ENCODE data around the gene TSPAN5. TPM values are rescaled to one million over a fixed set of nuclear protein-coding genes. Genes with fewer than 3 reads are reported as not detected.

TSPAN5 gene
- total RNA-seq, 1 donor = 2.9 TPM

DNA sequence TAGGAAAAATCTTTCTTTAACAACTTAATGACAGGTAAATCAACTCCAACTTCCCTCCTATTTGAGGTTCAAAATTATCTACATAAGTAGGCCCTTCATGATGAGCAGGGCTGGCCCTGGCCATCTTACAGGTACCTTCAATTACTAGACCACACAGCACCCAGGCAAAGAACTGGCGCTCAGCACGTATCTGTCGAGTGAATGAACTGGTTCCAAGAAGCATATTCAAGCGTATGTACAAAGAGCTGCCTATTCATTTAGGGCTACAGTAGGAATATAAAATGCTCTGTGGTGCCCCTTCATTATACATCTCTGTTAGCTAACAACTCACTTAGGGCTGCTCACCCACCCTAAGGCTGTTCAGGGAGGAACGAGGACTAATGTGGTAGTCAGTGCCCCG is 48.0 kb downstream of the TSPAN5 start:
- no peaks in the 10 kb centered on the region for H3K27me3 ChIP-seq (ENCODE audit: insufficient read depth, low read length)

DNA sequence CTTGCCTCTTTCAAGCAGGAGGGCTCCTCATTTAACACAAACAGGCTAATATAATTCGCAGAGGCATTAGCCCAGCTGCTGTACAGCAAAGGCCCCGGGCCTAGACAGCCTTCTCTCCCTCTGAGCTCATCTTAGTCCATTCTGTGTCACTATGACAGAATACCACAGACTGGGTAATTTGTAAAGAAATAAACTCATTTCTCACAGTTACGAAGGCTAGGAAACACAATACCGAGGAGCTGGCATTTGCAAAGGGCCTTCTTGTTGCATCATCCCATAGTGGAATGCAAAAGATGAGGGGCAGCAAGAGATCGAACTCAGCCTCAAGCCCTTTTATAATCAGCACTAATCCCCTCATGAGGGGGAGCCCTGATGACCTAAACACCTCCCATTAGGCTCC is 48.5 kb downstream of the TSPAN5 start:
- Histone ChIP-seq H3K27me3 (ENCODE audit: insufficient read depth, low read length) (no peaks in the 10 kb centered on the region), H3K9me3 (ENCODE audit: low read depth, low read length) (no peaks in the 10 kb centered on the region), H3K4me3 (ENCODE audit: low read length) (no peak overlapping the region), H3K4me1 (ENCODE audit: insufficient read depth, low read length) (peaks cover 6% of the 10 kb centered on the region)

More for the DNA sequence above, 48.0 kb downstream of the TSPAN5 start:
- no peak overlapping the region for H3K4me3 ChIP-seq (ENCODE audit: low read length)
- H3K9me3 ChIP-seq (ENCODE audit: low read depth, low read length) = no peaks in the 10 kb centered on the region
- H3K4me1 ChIP-seq (ENCODE audit: insufficient read depth, low read length) = peaks cover 6% of the 10 kb centered on the region

DNA sequence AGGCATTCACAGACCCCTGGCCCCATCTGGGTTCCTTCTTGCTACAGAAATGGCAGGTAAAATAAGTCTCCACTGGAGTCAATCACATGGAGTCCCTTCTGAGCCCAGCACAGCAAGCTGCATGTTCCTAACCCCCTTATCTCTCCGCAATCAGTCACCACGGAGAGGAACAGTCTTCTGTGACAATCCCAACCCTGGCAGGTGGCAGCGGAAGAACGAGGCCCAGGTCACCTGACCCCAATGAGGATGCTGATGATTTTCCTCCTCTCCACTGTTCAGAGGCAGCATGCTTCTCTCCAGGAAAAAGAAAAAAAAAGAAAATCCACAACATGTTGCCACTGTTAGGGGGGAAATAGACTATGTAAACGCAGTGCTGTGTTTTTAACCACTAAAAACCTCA is 50.1 kb downstream of the TSPAN5 start:
- no peaks in the 10 kb centered on the region for H3K9me3 ChIP-seq (ENCODE audit: low read depth, low read length)
- no peak overlapping the region for H3K4me3 ChIP-seq (ENCODE audit: low read length)
- no peaks in the 10 kb centered on the region for H3K27me3 ChIP-seq (ENCODE audit: insufficient read depth, low read length)
- H3K4me1 ChIP-seq (ENCODE audit: insufficient read depth, low read length) = peaks cover 6% of the 10 kb centered on the region

DNA sequence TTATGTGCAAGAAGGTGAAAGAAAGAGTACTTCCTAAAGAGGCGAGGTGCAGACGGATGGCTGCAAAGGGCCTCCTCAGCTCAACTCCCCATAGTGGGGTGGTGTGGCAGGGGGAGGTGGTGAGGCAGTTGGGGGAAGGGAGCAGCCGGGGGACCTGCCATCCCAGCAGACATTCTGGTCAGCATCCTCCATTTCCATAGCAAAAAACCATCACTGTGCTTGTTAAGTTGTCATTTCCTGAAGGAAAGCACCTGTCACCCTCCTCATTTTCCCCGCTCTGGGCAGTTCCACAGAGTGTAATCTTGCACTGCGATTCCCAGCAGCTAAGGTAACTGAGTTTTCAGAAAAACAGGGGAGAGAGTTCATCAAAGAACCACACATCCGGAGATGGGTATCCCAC is 51.5 kb downstream of the TSPAN5 start:
- Histone ChIP-seq H3K9me3 (ENCODE audit: low read depth, low read length) (no peaks in the 10 kb centered on the region), H3K4me1 (ENCODE audit: insufficient read depth, low read length) (no peaks in the 10 kb centered on the region), H3K4me3 (ENCODE audit: low read length) (no peak overlapping the region), H3K27me3 (ENCODE audit: insufficient read depth, low read length) (no peaks in the 10 kb centered on the region)

DNA sequence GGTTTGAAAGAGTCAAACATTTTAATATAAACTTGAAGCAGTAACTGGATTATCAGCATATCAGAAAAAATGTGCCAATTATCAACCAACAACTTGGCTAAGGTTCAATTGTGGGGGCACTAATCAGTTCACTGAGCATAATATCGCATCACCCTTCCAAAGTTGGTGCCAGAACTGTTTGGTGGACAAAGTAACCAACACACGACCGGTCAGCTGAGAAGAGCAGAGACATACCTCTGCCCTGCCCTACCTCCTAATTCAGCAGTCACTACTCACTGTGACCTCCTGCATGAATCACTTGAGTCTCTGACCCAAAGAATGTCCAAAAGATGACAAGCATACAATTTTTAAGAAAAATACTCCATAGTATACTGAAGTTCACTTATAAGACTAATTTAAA is 53.2 kb downstream of the TSPAN5 start:
- no peak overlapping the region for H3K4me3 ChIP-seq (ENCODE audit: low read length)
- no peaks in the 10 kb centered on the region for H3K27me3 ChIP-seq (ENCODE audit: insufficient read depth, low read length)
- no peaks in the 10 kb centered on the region for H3K4me1 ChIP-seq (ENCODE audit: insufficient read depth, low read length)
- peaks cover 7% of the 10 kb centered on the region for H3K9me3 ChIP-seq (ENCODE audit: low read depth, low read length)

DNA sequence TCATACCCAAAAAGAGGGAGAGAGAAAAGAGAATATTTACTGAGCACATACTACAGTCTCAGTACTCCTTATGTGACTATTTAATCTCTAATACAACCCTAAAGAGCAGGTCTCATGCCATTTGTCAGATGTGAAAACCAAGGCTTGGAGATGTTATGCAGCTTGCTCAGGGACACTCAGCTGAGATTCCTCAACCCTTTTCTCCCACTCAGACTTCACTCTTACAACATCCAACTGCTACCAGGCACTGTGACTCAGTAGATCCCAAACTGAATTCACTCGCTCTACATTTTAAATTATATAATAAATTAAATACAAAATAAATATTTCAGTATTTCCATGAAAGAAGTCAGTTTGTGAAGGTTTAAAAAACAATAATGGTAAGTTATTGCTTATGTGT is 53.7 kb downstream of the TSPAN5 start:
- no peaks in the 10 kb centered on the region for H3K27me3 ChIP-seq (ENCODE audit: insufficient read depth, low read length)
- H3K4me3 ChIP-seq (ENCODE audit: low read length) = no peak overlapping the region
- peaks cover 8% of the 10 kb centered on the region for H3K9me3 ChIP-seq (ENCODE audit: low read depth, low read length)
- H3K4me1 ChIP-seq (ENCODE audit: insufficient read depth, low read length) = no peaks in the 10 kb centered on the region

DNA sequence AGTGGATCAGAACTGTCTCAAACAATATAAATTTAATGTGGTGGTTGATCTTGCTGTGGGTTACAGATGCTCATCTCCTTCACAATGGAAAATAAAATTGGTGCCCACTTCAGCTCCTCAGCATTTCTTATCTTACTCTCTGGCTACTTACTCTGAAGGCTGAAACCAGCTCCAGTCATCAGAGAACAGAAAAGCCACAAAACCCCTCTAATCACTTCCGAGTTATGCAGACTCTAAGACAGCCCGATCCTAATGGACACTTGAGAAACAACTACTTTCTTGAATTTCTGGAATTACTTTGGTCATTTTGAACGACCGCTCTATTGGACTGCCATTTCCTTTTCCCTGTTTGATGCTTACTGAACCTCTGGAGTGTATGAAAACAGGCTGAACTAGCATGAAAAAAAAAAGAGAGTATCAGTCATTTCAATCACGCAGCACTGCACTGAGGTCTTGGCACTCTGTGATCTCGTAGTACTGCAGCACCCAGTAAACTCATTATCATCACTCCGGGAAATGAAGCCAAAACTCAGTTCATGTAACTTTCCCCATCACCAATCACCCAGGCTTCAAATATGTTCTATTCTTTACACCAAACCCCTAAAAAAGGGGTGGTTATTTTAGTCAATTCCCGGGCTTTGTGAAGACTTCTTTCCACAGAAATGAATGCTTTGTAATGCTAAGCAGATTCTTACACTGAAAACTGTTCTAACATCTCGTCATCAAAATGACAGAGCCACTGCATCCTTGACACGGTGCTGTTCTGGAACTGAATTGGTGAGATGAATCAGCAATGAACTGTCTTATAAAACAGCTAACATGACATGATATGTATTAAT is 54.5 kb downstream of the TSPAN5 start:
- H3K4me1 ChIP-seq (ENCODE audit: insufficient read depth, low read length) = no peaks in the 10 kb centered on the region
- peaks cover 12% of the 10 kb centered on the region for H3K9me3 ChIP-seq (ENCODE audit: low read depth, low read length)
- H3K4me3 ChIP-seq (ENCODE audit: low read length) = no peak overlapping the region
- no peaks in the 10 kb centered on the region for H3K27me3 ChIP-seq (ENCODE audit: insufficient read depth, low read length)

DNA sequence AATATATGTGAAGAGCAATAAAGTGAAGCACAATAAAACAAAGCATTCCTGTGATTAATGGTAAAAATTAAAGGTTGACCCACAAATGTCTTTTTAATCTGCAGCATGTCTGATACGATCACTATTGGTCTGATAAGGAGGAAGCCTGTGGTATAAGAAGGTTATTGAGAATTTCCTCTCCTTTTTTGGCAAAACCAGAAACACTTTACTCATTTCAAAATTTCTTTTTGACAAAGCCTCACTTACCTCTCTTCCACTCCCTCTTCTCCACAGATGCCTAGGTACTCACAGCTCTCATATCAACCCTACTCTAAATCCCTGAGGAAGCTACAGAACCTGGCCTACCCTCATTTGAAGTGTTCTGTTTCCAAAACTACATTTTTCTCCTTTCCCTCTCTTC is 56.1 kb downstream of the TSPAN5 start:
- Histone ChIP-seq H3K4me3 (ENCODE audit: low read length) (no peak overlapping the region), H3K27me3 (ENCODE audit: insufficient read depth, low read length) (no peaks in the 10 kb centered on the region), H3K4me1 (ENCODE audit: insufficient read depth, low read length) (no peaks in the 10 kb centered on the region), H3K9me3 (ENCODE audit: low read depth, low read length) (peaks cover 12% of the 10 kb centered on the region)

DNA sequence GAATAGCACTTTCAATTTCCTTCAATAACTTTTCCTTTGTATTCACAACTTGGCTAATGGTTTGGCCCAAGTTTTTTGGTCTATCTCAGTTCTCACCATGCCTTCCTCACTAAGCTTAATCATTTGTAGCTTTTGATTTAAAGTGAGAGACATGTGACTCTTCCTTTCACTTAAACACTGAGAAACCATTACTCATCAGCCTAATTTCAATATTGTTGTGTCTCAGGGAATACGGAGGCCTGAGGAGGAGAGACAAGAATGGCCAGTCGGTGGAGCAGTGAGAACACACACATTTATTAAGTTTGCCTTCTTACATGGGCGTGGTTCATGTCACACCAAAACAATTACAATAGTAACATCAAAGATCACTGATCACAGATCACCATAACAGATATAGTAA is 56.7 kb downstream of the TSPAN5 start:
- Histone ChIP-seq H3K9me3 (ENCODE audit: low read depth, low read length) (peaks cover 12% of the 10 kb centered on the region), H3K27me3 (ENCODE audit: insufficient read depth, low read length) (no peaks in the 10 kb centered on the region), H3K4me1 (ENCODE audit: insufficient read depth, low read length) (no peaks in the 10 kb centered on the region), H3K4me3 (ENCODE audit: low read length) (no peak overlapping the region)

DNA sequence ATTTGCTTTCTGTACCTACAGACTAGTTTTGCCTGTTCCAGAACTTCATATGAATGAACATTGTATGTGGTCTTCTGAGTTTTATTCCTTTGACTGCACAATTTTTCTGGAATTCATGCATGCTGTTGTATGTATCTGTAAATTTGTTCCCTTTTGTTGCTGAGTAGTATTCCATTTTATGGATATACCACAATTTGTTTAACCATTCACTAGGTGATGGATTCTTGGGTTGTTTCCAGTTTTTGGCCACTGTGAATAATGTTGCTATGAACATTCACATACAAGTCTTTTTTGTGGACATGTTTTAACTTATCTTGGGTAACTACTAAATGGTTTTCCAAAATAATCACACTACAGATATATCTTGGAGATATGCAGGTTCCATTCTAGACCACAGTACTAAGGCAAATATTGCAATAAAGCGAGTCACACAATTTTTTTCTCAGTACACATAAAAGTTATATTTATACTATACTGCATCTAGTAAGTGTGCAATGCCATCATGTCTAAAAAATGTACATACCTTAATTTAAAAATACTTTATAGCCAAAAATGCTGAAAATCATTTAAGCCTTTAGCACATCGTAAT is 58.7 kb downstream of the TSPAN5 start:
- H3K9me3 ChIP-seq (ENCODE audit: low read depth, low read length) = peaks cover 12% of the 10 kb centered on the region
- no peaks in the 10 kb centered on the region for H3K27me3 ChIP-seq (ENCODE audit: insufficient read depth, low read length)
- H3K4me3 ChIP-seq (ENCODE audit: low read length) = no peak overlapping the region
- no peaks in the 10 kb centered on the region for H3K4me1 ChIP-seq (ENCODE audit: insufficient read depth, low read length)

DNA sequence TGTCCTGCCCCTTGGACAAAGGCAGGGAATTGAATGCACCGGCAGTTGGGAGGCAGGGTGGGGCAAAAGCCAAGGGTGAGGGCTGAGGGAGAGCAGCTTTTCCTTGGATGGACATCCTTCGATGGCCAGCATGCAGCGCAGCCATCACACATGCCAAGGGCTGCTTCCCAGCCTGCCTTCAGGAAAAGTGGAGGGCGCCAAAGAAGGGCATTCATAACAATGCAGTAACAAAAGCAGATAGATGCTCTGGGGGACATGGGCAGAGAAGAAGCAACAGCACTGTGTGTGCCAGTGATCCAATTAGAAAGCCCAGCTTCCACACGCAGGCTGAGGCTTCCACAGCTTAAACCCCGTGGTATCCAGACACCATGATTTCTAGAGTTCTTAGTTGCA is 71.5 kb downstream of the TSPAN5 start:
- H3K27me3 ChIP-seq (ENCODE audit: insufficient read depth, low read length) = no peaks in the 10 kb centered on the region
- no peaks in the 10 kb centered on the region for H3K4me1 ChIP-seq (ENCODE audit: insufficient read depth, low read length)
- no peak overlapping the region for H3K4me3 ChIP-seq (ENCODE audit: low read length)
- H3K9me3 ChIP-seq (ENCODE audit: low read depth, low read length) = no peaks in the 10 kb centered on the region

DNA sequence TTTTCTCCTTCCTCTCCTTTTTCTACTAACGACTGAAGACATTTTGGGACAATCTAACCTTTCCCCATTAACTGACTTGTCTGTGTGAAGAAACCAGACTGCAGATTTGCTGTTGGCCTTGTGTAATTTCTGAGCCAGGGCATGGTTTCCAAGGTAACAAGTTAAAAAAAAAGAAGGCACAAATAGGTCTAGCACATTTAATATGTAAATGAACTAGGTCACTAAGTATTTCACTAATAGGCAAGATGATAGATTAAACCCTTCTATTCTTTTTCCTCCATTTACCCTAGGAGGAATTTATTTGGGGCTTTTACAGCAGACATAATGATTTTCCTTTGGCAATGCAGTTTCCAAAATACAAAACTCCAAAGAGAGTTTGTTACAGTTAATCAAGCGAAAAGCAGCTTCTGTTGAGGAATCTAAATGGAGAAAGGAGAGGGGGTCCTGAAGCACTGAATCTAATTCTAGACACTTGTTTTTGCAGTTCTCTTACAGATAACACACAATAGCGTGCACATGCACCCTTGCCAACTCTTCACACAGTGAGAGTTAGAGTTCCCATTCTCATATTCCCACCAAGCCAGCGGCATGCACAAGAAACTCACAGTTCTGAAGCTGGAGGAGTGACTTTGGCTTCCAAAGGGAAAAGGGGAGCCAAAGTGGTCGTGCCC is 72.0 kb downstream of the TSPAN5 start:
- no peaks in the 10 kb centered on the region for H3K27me3 ChIP-seq (ENCODE audit: insufficient read depth, low read length)
- H3K9me3 ChIP-seq (ENCODE audit: low read depth, low read length) = no peaks in the 10 kb centered on the region
- no peak overlapping the region for H3K4me3 ChIP-seq (ENCODE audit: low read length)
- H3K4me1 ChIP-seq (ENCODE audit: insufficient read depth, low read length) = no peaks in the 10 kb centered on the region

DNA sequence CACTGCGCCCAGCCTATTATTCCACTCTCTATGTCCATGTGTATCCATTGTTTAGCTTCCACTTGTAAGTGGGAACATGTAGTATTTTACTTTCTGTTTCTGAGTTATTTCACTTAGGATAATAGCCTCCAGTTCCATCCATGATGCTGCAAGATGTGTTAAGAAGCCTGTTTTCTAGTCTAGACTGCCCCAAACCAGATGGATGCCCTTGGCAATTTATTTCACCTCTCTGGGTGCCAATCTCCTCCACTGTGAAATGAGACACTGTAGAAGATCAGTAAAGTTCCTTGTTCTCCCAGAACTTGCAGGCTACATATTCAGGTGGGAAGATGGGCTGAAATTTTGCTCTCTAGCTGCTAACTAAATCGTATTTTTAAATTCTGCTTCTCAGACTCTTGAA is 72.8 kb downstream of the TSPAN5 start:
- Histone ChIP-seq H3K9me3 (ENCODE audit: low read depth, low read length) (no peaks in the 10 kb centered on the region), H3K27me3 (ENCODE audit: insufficient read depth, low read length) (no peaks in the 10 kb centered on the region), H3K4me3 (ENCODE audit: low read length) (no peak overlapping the region), H3K4me1 (ENCODE audit: insufficient read depth, low read length) (no peaks in the 10 kb centered on the region)

DNA sequence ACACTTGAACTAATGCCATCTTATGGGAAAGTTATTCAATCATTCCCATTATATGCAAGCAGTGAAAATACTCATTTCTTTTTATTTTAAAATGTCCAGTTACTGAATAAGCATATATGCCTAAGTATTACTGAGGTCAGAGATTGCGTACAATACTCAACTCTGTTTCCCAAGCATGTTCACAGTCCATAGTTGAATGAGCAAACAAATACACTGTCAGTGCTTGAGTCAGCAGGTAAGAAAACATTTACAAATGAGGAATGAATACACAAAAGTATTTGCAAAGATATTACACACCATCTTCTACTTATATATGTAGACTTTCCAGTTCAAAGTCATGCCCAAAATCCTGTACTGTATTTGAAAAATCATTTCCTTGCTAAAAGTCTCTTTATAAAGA is 74.1 kb downstream of the TSPAN5 start:
- Histone ChIP-seq H3K4me1 (ENCODE audit: insufficient read depth, low read length) (no peaks in the 10 kb centered on the region), H3K4me3 (ENCODE audit: low read length) (no peak overlapping the region), H3K9me3 (ENCODE audit: low read depth, low read length) (no peaks in the 10 kb centered on the region), H3K27me3 (ENCODE audit: insufficient read depth, low read length) (no peaks in the 10 kb centered on the region)

DNA sequence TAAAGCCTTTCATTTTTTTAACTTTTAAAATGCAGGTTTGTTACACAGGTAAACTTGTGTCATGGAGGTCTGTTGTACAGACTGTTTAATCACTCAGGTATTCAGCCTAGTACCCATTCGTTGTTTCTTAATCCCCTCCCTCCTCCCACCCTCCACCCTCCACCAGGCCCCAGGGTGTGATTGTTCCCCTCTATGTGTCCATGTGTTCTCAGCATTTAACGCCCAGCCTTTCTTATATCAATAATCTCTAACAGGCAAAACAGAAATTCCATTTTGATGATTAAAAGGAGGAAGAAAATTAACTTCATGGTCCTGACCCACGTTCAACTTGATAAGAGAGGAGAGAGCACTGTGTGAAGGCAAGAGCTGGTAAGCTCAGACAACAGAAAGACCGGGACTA is 75.1 kb downstream of the TSPAN5 start:
- Histone ChIP-seq H3K27me3 (ENCODE audit: insufficient read depth, low read length) (no peaks in the 10 kb centered on the region), H3K4me3 (ENCODE audit: low read length) (no peak overlapping the region), H3K4me1 (ENCODE audit: insufficient read depth, low read length) (no peaks in the 10 kb centered on the region), H3K9me3 (ENCODE audit: low read depth, low read length) (no peaks in the 10 kb centered on the region)

Data from mononuclear cell (primary cell).